Smooth muscle cell (in vitro differentiated cells): Measurements from ENCODE around the gene EYA4. TPM values are rescaled to one million over a fixed set of nuclear protein-coding genes. Genes with fewer than 3 reads are reported as not detected.

ENCODE experiments used
- DNase-seq: peaks from one replicate; lab custom pipeline; 2025; ENCODE audit not compliant: unreplicated experiment; lab: John Stamatoyannopoulos, UW
- H2AFZ ChIP-seq: fragments of 200-600 bp; sonication (generic); 2 replicates; pipeline ENCODE4 v1.6.0; 2016; ENCODE audit warnings: antibody characterized with exemption, low read depth, mild to moderate bottlenecking
- H3F3A ChIP-seq: fragments of 200-600 bp; sonication (generic); 2 replicates; pipeline ENCODE4 v1.6.0; 2017; ENCODE audit warnings: antibody characterized with exemption, low read depth
- H3K27ac ChIP-seq: fragments of 200-600 bp; sonication (generic); 2 replicates; pipeline ENCODE4 v1.5.1; 2016; ENCODE audit warnings: low read depth, mild to moderate bottlenecking
- H3K27me3 ChIP-seq: fragments of 200-600 bp; sonication (generic); 2 replicates; pipeline ENCODE4 v1.6.1; 2016; ENCODE audit warnings: low read depth, mild to moderate bottlenecking
- H3K36me3 ChIP-seq: fragments of 200-600 bp; sonication (generic); 2 replicates; pipeline ENCODE4 v1.5.1; 2016; ENCODE audit warnings: low read depth
- H3K4me1 ChIP-seq: fragments of 200-600 bp; sonication (generic); 2 replicates; pipeline ENCODE4 v1.5.1; 2016; ENCODE audit warnings: low read depth
- H3K4me2 ChIP-seq: fragments of 200-600 bp; sonication (generic); 2 replicates; pipeline ENCODE4 v1.6.0; 2016; ENCODE audit warnings: mild to moderate bottlenecking
- H3K4me3 ChIP-seq: fragments of 200-600 bp; sonication (generic); 2 replicates; pipeline ENCODE4 v1.5.1; 2016; ENCODE audit warnings: mild to moderate bottlenecking
- H3K79me2 ChIP-seq: fragments of 200-600 bp; sonication (generic); 2 replicates; pipeline ENCODE4 v1.6.0; 2016; ENCODE audit warnings: low read depth, mild to moderate bottlenecking
- H3K9ac ChIP-seq: fragments of 200-600 bp; sonication (generic); 2 replicates; pipeline ENCODE4 v1.6.0; 2016; ENCODE audit warnings: low read depth
- H3K9me3 ChIP-seq: fragments of 200-600 bp; sonication (generic); replicated peaks from 2 replicates; pipeline ENCODE4 v1.5.1; 2016; ENCODE audit warnings: low read depth
- H4K20me1 ChIP-seq: fragments of 200-600 bp; sonication (generic); 2 replicates; pipeline ENCODE4 v1.6.0; 2016; ENCODE audit warnings: low read depth
- CTCF ChIP-seq: fragments of 200-600 bp; sonication (generic); IDR thresholded peaks from 2 replicates; pipeline ENCODE4 v1.5.1; 2017; ENCODE audit warnings: borderline replicate concordance, mild to moderate bottlenecking, antibody characterized with exemption; ENCODE audit not compliant: insufficient read depth, poor library complexity, severe bottlenecking
- WGBS: methylation state at CpG from one replicate; pipeline ENCODE4 v1.1.7; 2016; ENCODE audit warnings: low lambda C conversion rate; 5-methylcytosine and 5-hydroxymethylcytosine counted together
- polyA plus RNA-seq: library from polyadenylated mRNA; unstranded; fragments of >200 nt; fragmentation: Nextera tagmentation; extraction: Ambion mirVana; gene quantifications from 2 replicates; pipeline ENCODE4 v1.2.1, GENCODE V29; 2016
- total RNA-seq: library from RNA; depleted of rRNA; stranded (reverse); fragments of >200 nt; gene quantifications from 2 replicates; pipeline ENCODE4 v1.2.3, GENCODE V29; 2014

Gene EYA4
- total and polyA plus RNA-seq, 2 experiments from 2014 or later, result 1.3 TPM; not detected in 1

DNA sequence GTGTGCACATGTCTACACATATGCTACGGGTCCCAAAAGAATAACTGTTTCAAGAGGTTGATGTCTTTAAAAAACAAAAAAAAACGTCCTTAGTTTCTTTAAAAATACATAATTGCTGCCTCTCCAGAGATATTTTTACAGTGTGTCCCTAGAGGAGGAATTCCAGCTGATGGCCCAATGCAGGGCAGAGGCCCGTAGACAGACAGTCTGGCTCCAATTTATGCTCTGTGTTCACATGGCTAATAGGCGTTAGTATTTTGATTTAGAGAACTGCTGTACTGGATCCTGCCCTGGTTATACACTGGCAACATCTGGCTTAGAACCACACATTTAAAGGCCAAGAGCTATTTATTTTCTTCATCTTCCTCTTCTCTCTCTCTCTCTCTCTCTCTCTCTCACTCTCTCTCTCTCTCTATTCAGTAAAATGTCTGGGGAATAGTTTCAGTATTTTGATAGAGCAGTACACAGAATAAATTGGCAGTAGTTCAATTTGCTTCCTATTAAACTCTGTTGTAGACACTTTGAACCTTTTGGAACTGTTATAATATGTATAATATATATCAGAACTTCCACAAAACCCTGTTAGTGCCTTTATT is 260.6 kb downstream of the EYA4 start:
- no peaks in the 10 kb centered on the region for H3K79me2 ChIP-seq
- H3K4me2 ChIP-seq, result peak overlapping the region; percentile 8
- H3K9me3 ChIP-seq, result no peaks in the 10 kb centered on the region
- peaks cover 38% of the 10 kb centered on the region for H3K27me3 ChIP-seq
- peaks cover 4% of the 10 kb centered on the region for H3K4me1 ChIP-seq
- H4K20me1 ChIP-seq, result no peaks in the 10 kb centered on the region
- no peak overlapping the region for H3K27ac ChIP-seq
- TF ChIP-seq CTCF, result no peak
- no peak for DNase-seq
- no peaks in the 10 kb centered on the region for H3K36me3 ChIP-seq
- H3F3A ChIP-seq, result no peaks in the 10 kb centered on the region
- H3K4me3 ChIP-seq, result no peak overlapping the region
- no peak overlapping the region for H2AFZ ChIP-seq
- no peak overlapping the region for H3K9ac ChIP-seq
- WGBS, result 59% methylated on average over 4 of the region's 4 CpGs

DNA sequence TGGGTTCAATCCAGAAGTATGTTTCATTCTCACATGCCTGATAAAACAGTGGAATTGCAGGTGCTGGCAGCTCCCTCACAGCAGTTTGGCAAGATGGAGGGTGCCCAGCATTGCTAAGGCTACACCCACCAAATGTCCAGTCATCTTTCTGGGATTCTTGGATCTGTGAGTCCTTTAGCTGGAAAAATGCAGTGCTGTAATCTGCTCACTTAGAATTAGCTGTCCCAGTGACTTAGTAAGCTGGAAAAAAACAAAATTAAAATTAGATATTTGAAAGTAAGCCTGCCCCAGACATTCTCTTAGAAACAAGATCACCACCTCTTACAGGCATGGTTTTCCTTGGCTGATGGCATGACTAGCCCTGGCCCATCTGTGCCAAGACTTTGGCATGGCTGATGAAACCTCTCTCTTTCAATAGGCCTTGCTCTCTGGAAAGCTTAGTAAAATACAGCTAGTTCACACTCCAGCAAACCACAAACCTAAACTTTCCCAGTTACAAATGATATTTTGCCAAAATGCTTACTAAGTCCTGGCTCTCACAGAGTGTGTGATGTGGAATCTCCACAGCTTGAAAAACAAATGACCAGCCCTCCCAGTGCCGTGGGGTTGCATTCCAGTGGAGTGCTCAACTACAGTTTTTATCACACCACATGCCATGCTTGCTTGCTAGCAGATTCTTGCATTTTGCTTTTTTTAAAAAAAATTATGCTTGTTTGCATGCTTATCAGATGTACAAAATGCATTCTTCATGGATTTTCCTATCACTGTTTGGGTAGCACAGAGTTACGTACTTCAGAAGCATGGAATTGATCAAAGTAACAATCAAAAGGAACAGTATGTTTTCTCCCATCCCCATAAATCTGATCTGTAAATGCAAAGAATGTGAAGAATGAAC is 261.5 kb downstream of the EYA4 start:
- no peaks in the 10 kb centered on the region for H3K79me2 ChIP-seq

GRCh38 chr6:133503336-133503729 is 262.2 kb downstream of the EYA4 start:
- H4K20me1 ChIP-seq, result no peaks in the 10 kb centered on the region
- H3K27me3 ChIP-seq, result peaks cover 24% of the 10 kb centered on the region
- H3K9me3 ChIP-seq, result no peaks in the 10 kb centered on the region
- H3K4me3 ChIP-seq, result no peak overlapping the region
- no peak overlapping the region for H2AFZ ChIP-seq
- H3F3A ChIP-seq, result no peaks in the 10 kb centered on the region
- no peaks in the 10 kb centered on the region for H3K79me2 ChIP-seq
- peak overlapping the region; percentile 66 for H3K27ac ChIP-seq
- H3K4me2 ChIP-seq, result peak overlapping the region; percentile 8
- H3K36me3 ChIP-seq, result no peaks in the 10 kb centered on the region
- WGBS, result 42% methylated on average over 1 of the region's 1 CpG
- H3K9ac ChIP-seq, result no peak overlapping the region
- no peak for TF ChIP-seq CTCF
- H3K4me1 ChIP-seq, result peaks cover 4% of the 10 kb centered on the region
- no peak for DNase-seq

More for the DNA sequence above, 261.5 kb downstream of the EYA4 start:
- Histone ChIP-seq H3K4me1 (peaks cover 4% of the 10 kb centered on the region), H3K9ac (no peak overlapping the region), H3F3A (no peaks in the 10 kb centered on the region), H3K27me3 (peaks cover 29% of the 10 kb centered on the region), H4K20me1 (no peaks in the 10 kb centered on the region), H3K9me3 (no peaks in the 10 kb centered on the region), H3K4me3 (no peak overlapping the region), H3K4me2 (peak overlapping the region; percentile 8), H3K27ac (peak overlapping the region; percentile 66), H3K36me3 (no peaks in the 10 kb centered on the region), H2AFZ (no peak overlapping the region)
- WGBS, result 13% methylated on average over 2 of the region's 2 CpGs
- no peak for TF ChIP-seq CTCF
- no peak for DNase-seq

GRCh38 chr6:133504158-133504557 is 263.0 kb downstream of the EYA4 start:
- no peak overlapping the region for H2AFZ ChIP-seq
- DNase-seq, result no peak
- no peaks in the 10 kb centered on the region for H3K36me3 ChIP-seq
- H3K9ac ChIP-seq, result no peak overlapping the region
- H3K27me3 ChIP-seq, result peaks cover 16% of the 10 kb centered on the region
- no peak overlapping the region for H3K4me2 ChIP-seq
- H3K4me3 ChIP-seq, result no peak overlapping the region
- no peaks in the 10 kb centered on the region for H3F3A ChIP-seq
- no peaks in the 10 kb centered on the region for H4K20me1 ChIP-seq
- 98% methylated on average over 6 of the region's 6 CpGs for WGBS
- H3K27ac ChIP-seq, result no peak overlapping the region
- TF ChIP-seq CTCF, result no peak
- H3K9me3 ChIP-seq, result no peaks in the 10 kb centered on the region
- H3K79me2 ChIP-seq, result no peaks in the 10 kb centered on the region
- peaks cover 4% of the 10 kb centered on the region for H3K4me1 ChIP-seq
